Glutamatergic neuron (in vitro differentiated cells): Measurements from ENCODE around the gene ZNF649. TPM values are rescaled to one million over a fixed set of nuclear protein-coding genes. Genes with fewer than 3 reads are reported as not detected.

Source experiments
- DNase-seq: peaks from one replicate; pipeline ENCODE4 v3.0.0; 2022
- H3K27ac Mint-ChIP-seq: one replicate; pipeline ENCODE4 v1.8.0; 2020; ENCODE audit warnings: mild to moderate bottlenecking, mixed read lengths, inconsistent platforms; ENCODE audit not compliant: unreplicated experiment
- H3K27me3 Mint-ChIP-seq: one replicate; pipeline ENCODE4 v1.8.0; 2020; ENCODE audit warnings: mild to moderate bottlenecking, moderate library complexity, mixed read lengths, inconsistent platforms; ENCODE audit not compliant: unreplicated experiment
- H3K36me3 Mint-ChIP-seq: one replicate; pipeline ENCODE4 v1.8.0; 2020; ENCODE audit warnings: mild to moderate bottlenecking, mixed read lengths, inconsistent platforms; ENCODE audit not compliant: unreplicated experiment
- H3K4me1 Mint-ChIP-seq: one replicate; pipeline ENCODE4 v1.8.0; 2020; ENCODE audit warnings: mild to moderate bottlenecking, low read depth, mixed read lengths, inconsistent platforms; ENCODE audit not compliant: unreplicated experiment
- H3K4me3 Mint-ChIP-seq: one replicate; pipeline ENCODE4 v1.8.0; 2020; ENCODE audit warnings: mild to moderate bottlenecking, mixed read lengths, inconsistent platforms; ENCODE audit not compliant: unreplicated experiment
- H3K9me3 Mint-ChIP-seq: one replicate; pipeline ENCODE4 v1.8.0; 2020; ENCODE audit warnings: mild to moderate bottlenecking, moderate library complexity, mixed read lengths, inconsistent platforms; ENCODE audit not compliant: unreplicated experiment
- CTCF ChIP-seq: fragments of 200-600 bp; sonication (generic); IDR thresholded peaks from one replicate; pipeline ENCODE4 v1.5.0; 2021; ENCODE audit not compliant: partially characterized antibody, unreplicated experiment
- total RNA-seq: library from RNA; stranded (reverse); fragmentation: NEBNext Ultra II Directional; extraction: Animal tissue kit (Norgen Biotek cat#: 25700); gene quantifications from one replicate; pipeline ENCODE4 v1.2.1, GENCODE V29; 2021; ENCODE audit not compliant: unreplicated experiment

Gene ZNF649
- total RNA-seq, 1 donor from 2014 or later, result 19.2 TPM

- Mint-ChIP-seq H3K27me3 (no peaks in the 10 kb centered on the region), H3K36me3 (peaks cover 52% of the 10 kb centered on the region), H3K4me3 (no peak overlapping the region), H3K9me3 (peaks cover 15% of the 10 kb centered on the region), H3K4me1 (no peaks in the 10 kb centered on the region), H3K27ac (no peak overlapping the region)
- no peak for TF ChIP-seq CTCF
- DNase-seq, result no peak
Measured at GRCh38 chr19:51861870-51862622, 42.8 kb downstream of the ZNF649 start.

Other genes starting within 250 kb of the ZNF649 start
- 27.2 TPM for gene SPACA6, start 211.7 kb downstream of the ZNF649 start, total RNA-seq
- 4.4 TPM for gene HAS1, start 181.0 kb downstream of the ZNF649 start, total RNA-seq
- not detected for gene FPR1, start 153.1 kb downstream of the ZNF649 start, total RNA-seq
- gene FPR2, start 143.8 kb downstream of the ZNF649 start, total RNA-seq, result not detected
- gene FPR3, start 109.9 kb downstream of the ZNF649 start, total RNA-seq, result not detected
- 14.3 TPM for gene ZNF577, start 17.1 kb downstream of the ZNF649 start, total RNA-seq
- gene ZNF613, start 22.5 kb upstream of the ZNF649 start, total RNA-seq, result 11.1 TPM
- gene ZNF350, start 81.8 kb upstream of the ZNF649 start, total RNA-seq, result 9.7 TPM
- 12.3 TPM for gene ZNF615, start 103.2 kb upstream of the ZNF649 start, total RNA-seq
- gene ZNF614, start 123.4 kb upstream of the ZNF649 start, total RNA-seq, result 7.1 TPM
- gene ZNF432, start 143.8 kb upstream of the ZNF649 start, total RNA-seq, result 12.8 TPM
- gene ZNF841, start 190.7 kb upstream of the ZNF649 start, total RNA-seq, result 25.4 TPM
- 22.5 TPM for gene ZNF616, start 234.9 kb upstream of the ZNF649 start, total RNA-seq